T follicular helper cell (primary cell): ENCODE data around the gene ICE2.
"Not testable (repeated sequence)": the region's sequence is repeated elsewhere in the genome, so short reads cannot be mapped to it uniquely, and the experiment has no call there.

ENCODE experiments used
- DNase-seq: peaks from one replicate; pipeline ENCODE4 v3.0.0-alpha.2; 2020; ENCODE audit warnings: low read depth

ICE2 gene

GRCh38 chr15:60448668-60449360, 30.1 kb downstream of the ICE2 start:
- DNase-seq: no peak

DNA sequence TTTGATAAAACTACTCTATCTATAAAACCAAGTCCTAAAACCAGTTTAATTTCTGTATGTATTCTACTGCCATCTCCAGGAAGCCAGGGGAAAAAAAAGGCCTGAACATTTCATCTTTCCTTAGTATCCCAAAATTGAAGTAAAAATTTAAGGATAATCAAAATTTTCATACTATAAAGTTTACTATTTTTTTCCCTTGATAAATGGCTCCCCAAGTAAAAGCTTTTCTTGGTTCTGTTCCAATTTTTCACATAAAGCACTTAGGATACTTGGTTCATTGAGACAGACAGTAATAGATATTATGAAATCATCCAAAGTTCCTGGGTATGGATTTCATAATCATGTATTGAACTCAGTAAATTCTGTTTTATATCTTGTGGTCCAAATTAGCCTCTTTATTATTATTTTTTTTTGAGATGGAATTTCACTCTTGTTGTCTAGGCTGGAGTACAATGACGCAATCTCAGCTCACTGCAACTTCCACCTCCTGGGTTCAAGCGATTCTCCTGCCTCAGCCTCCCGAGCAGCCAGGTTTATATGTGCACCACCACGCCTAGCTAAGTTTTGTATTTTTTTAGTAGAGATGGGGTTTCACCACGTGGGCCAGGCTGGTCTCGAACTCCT, 34.5 kb downstream of the ICE2 start:
- no peak for DNase-seq

DNA sequence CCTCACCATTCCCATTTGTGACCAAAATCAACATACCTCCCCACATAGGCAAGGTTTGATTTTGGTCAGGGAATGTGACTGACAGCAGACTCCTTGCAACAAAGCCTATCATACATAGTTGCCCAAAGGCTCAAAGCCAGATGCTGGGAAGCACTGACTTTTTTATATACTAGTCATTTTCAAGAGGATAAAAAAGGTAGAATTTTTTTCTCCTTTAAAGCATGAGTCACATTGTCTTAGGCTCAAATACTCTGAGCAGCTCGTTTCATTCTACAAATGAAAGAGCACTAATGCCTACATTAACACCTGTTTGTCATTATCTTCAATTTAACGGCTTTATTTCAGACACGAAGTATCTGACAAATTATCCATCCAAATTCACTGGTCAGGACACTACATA, 36.2 kb downstream of the ICE2 start:
- DNase-seq: no peak

GRCh38 chr15:60442031-60442650, 36.8 kb downstream of the ICE2 start:
- no peak for DNase-seq

DNA sequence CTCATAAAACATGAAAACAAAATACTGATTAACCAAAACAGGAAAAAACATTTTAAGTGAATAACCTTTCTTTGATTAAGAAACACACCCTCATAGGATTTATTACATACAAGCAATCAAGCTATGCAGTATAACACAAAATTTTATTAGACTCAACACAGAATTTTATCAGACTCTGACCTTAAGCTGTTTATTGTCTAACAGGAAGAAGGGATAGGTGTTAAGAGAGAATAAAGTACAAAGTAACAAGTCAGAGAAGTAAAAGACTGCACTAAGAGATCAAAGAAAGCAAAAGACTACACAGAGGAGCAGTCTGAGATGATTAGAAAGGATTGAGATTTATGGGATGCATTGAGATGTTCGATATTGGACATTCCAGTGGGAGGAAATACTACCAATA, 37.6 kb downstream of the ICE2 start:
- no peak for DNase-seq

DNA sequence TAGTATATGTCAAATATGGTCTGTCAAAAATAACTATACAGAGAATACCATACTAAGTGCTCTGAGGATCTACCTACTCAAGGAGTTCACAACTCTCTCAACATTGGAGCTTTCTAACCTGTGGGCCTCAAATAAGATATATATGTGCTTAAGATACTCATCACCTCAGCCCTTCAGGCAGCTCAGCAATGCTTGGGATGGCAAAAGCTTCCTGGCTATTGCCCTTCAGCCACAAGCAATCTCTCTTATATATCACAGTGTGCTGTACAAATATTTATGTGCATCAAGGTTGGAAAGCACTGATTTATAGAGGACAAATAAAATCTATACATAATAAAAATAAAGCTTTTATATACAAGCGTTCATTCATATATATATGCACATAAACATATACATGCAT, 40.3 kb downstream of the ICE2 start:
- DNase-seq: no peak

- DNase-seq: no peak
Measured at GRCh38 chr15:60428935-60429334, 50.0 kb downstream of the ICE2 start.

DNA sequence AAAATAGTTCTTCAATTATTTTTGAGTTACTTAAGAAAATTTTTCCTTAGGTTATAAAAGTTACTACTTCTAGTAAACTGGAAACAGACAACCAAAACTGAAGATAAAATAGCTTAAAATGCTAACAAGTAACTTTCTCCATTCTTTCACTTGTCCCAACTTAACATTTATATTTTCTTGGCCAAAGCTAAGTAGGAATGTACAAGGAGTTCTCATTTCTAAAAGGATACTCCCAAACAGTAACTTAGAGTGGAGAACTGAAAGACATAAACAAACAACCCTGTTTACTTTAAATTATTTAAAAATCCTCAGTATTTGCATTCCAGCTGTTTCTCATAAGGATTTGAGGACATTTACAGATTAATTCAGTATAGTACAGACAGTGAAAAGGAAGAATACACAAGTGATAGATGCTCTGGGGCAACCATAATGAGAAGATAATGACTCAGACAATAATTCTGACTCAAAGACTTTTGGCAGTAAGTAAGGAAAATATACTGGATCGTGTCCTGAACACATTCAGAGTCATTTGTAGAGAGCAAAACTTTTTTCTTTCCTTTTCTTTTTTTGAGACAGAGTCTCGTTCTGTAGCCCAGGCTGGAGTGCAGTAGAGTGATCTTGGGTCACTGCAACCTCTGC, 52.0 kb downstream of the ICE2 start:
- no peak for DNase-seq

DNA sequence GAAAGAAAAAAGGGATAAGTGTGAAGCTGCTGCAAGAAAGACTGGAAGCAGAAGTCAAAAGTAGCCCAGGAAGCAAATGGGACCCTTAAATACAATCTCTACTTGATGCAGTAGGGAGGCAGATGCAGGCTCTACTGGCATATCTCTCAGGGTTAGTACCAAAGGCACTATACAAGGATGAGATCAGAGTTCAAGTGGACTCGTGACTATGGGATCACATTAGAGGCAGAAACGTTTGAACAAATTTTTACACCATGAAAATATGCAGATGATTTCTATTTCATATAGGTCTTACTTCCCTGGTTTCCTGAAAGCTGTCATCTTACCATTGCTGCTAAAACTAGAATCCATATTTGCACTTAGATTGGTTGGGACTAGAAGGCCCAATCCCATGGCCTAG, 53.5 kb downstream of the ICE2 start:
- DNase-seq: no peak

DNA sequence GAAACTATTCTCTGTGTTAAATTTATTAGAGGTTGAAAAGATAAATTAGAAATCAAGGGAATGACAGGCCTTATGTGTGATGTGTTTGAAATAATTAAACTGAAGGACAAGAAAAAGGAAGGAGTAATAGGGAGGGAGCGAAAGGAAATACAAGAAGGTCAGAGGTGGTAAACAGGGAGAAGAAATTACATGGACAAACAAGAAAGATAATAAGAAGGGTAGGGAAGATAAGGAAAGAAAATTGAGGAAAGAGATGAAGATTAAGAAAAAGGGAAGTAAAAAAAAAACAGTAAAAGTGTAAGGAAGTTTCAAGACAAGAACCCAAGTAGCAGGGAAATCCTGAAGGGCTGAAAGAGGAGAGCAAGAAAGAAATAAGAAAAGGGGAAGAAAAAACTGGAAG, 54.9 kb downstream of the ICE2 start:
- no peak for DNase-seq

DNA sequence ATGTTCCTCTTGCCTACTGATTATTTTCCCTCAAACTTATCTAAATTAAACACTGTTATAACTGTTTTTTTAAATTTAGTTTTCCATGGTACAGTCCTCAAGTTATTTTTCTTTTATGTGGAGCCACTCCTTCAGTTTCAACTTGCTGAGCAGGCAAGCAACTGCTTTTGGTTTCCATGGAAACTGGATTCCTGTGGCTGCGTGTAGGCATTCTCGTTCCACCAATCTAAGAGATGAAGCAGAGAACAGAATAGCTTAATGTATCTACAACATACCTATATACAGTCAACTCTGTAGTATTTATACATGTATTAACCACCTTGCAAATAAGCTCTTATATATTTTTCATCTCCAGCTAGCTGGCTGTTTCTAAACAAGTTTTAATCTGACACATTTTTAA, 55.4 kb downstream of the ICE2 start:
- no peak for DNase-seq

GRCh38 chr15:60421544-60421943, 57.4 kb downstream of the ICE2 start:
- no peak for DNase-seq

DNA sequence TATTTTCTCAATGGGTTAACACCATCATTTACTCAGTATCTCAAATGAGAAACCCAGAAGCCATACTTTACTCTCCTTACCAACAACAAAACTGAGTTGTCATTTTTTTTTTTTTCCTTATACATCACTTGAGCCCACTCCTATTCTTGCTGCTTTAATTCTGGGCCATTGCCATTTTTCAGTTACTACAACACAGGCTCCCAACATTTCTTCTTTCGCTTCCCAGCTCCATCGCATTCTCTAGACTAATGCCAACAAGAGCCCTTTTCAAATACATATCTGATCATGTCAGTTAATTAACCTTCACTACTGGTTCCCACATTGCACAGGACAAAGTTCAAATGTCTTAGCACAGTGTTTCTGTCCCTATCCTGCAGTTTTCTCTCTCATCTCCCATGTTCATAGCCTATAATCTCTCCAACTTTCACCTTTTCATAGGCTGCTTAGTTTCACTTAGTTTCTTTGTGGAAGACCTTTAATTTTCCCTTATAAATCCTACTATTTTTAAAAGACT, 58.7 kb downstream of the ICE2 start:
- no peak for DNase-seq

DNA sequence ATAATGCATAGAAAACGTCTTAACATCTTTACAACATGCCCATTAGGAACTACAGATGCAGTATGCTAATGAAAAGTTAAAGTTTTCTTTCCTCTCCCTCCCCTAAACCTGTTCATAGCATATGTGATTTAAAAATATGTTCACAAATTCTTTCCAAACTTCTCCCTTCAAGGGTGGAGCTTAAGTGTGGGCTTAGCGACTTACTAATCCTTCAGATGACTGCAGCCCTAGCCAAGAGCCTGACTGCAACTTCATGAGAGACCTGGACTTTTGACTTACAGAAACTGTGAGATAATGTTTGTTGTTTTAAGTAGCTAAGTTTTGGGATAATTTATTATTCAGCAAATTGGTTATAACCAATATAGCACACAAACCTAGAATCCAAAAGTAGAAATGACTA, 59.2 kb downstream of the ICE2 start:
- DNase-seq: no peak

DNA sequence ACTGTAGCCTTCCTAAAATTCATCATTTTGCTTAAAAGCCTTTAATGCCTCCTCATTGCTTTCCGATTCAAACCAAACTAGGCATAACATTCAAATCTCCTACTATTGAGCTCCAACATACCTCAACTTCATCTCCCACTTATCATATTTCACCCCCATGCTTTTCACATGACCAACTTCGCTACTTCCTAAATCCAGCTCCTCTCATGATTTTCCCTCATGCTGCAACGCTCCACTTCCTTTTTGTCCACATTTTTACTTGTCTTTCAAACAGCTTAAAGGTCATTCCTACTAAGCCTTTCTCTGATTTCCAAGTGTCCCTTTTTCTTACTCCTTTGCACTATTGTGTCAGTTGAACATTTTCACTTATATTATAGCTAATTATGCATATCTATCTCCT, 60.8 kb downstream of the ICE2 start:
- no peak for DNase-seq

GRCh38 chr15:60417112-60417511, 61.8 kb downstream of the ICE2 start:
- no peak for DNase-seq

GRCh38 chr15:60416484-60416883, 62.5 kb downstream of the ICE2 start:
- no peak for DNase-seq

GRCh38 chr15:60414016-60414682, 64.8 kb downstream of the ICE2 start:
- DNase-seq: no peak

- no peak for DNase-seq
Measured at GRCh38 chr15:60413231-60413824, 65.6 kb downstream of the ICE2 start.

- not testable (repeated sequence) for DNase-seq
Measured at GRCh38 chr15:60412807-60413206, 66.1 kb downstream of the ICE2 start.

GRCh38 chr15:60411774-60412425, 67.0 kb downstream of the ICE2 start:
- no peak for DNase-seq
